ENCODE measurements around the gene NSD2.

Gene NSD2

GRCh38 chr4:1866189-1866661 lies 5.0 kb upstream of the NSD2 start:
- FAIRE-seq = no peak

GRCh38 chr4:1868293-1868692 lies 2.9 kb upstream of the NSD2 start:
- FAIRE-seq = no peak

- FAIRE-seq = no peak
Observed at GRCh38 chr4:1868912-1869311, 2.3 kb upstream of the NSD2 start.

- no peak for FAIRE-seq
Observed at GRCh38 chr4:1869530-1870327, 1.5 kb upstream of the NSD2 start.

- FAIRE-seq = no peak
Observed at GRCh38 chr4:1870328-1870577, 940 bp upstream of the NSD2 start.

- no peak for FAIRE-seq
Observed at GRCh38 chr4:1871471-1872021, 353 bp downstream of the NSD2 start.

- no peak for FAIRE-seq
Observed at GRCh38 chr4:1872870-1873269, 1.7 kb downstream of the NSD2 start.

- no peak for FAIRE-seq
Observed at GRCh38 chr4:1873291-1873690, 2.1 kb downstream of the NSD2 start.

- FAIRE-seq = no peak
Observed at GRCh38 chr4:1873776-1874175, 2.6 kb downstream of the NSD2 start.

GRCh38 chr4:1874201-1874600 lies 3.0 kb downstream of the NSD2 start:
- no peak for FAIRE-seq

- no peak for FAIRE-seq
Observed at GRCh38 chr4:1879485-1879884, 8.3 kb downstream of the NSD2 start.

- no peak for FAIRE-seq
Observed at GRCh38 chr4:1880332-1880731, 9.1 kb downstream of the NSD2 start.

GRCh38 chr4:1882850-1883271 lies 11.7 kb downstream of the NSD2 start:
- no peak for FAIRE-seq

- no peak for FAIRE-seq
Observed at GRCh38 chr4:1883583-1883982, 12.4 kb downstream of the NSD2 start.

- no peak for FAIRE-seq
Observed at GRCh38 chr4:1885414-1885813, 14.2 kb downstream of the NSD2 start.

- no peak for FAIRE-seq
Observed at GRCh38 chr4:1887052-1887451, 15.9 kb downstream of the NSD2 start.

GRCh38 chr4:1890979-1891570 lies 19.9 kb downstream of the NSD2 start:
- no peak for FAIRE-seq

- FAIRE-seq = no peak
Observed at GRCh38 chr4:1895971-1896657, 24.9 kb downstream of the NSD2 start.

- no peak for FAIRE-seq
Observed at GRCh38 chr4:1896658-1896991, 25.4 kb downstream of the NSD2 start.

- no peak for FAIRE-seq
Observed at GRCh38 chr4:1898007-1898406, 26.8 kb downstream of the NSD2 start.

GRCh38 chr4:1898681-1899080 lies 27.5 kb downstream of the NSD2 start:
- FAIRE-seq = no peak

GRCh38 chr4:1899149-1900086 lies 28.2 kb downstream of the NSD2 start:
- FAIRE-seq = no peak

GRCh38 chr4:1900087-1900433 lies 28.9 kb downstream of the NSD2 start:
- no peak for FAIRE-seq

All from colon (tissue), 2 donors.